BJ (cell line): ENCODE results near the gene COA1. TPM values are rescaled to one million over a fixed set of nuclear protein-coding genes. Genes with fewer than 3 reads are reported as not detected.

Source experiments
- CTCF ChIA-PET: fragments of 350-600 bp; formaldehyde crosslinking; extraction: SDS; loops from one replicate; lab custom pipeline; 2021; ENCODE audit warnings: antibody characterized with exemption, inconsistent platforms; lab: Yijun Ruan, JAX
- POLR2A ChIA-PET: fragments of 300-600 bp; sonication (Branson Sonifier 250); formaldehyde crosslinking; extraction: SDS; loops from one replicate; lab custom pipeline; 2021; ENCODE audit warnings: antibody characterized with exemption; lab: Charles Lee
- DNase-seq: peaks from one replicate; pipeline ENCODE4 v3.0.0-alpha.2; 2011; ENCODE audit warnings: low read depth
- H3K27me3 ChIP-seq: 2 replicates; pipeline ENCODE4 v1.6.0; 2011; ENCODE audit warnings: low read length; ENCODE audit not compliant: control insufficient read depth, insufficient read depth
- H3K36me3 ChIP-seq: 2 replicates; pipeline ENCODE4 v1.5.1; 2011; ENCODE audit warnings: low read length; ENCODE audit not compliant: control insufficient read depth, insufficient read depth
- H3K4me3 ChIP-seq: 2 replicates; pipeline ENCODE4 v1.5.1; 2011; ENCODE audit warnings: low read depth, mild to moderate bottlenecking, control low read depth, low read length
- polyA plus RNA-seq: library from polyadenylated mRNA; depleted of rRNA; stranded (reverse); fragments of >200 nt; gene quantifications from 2 replicates; pipeline ENCODE4 v1.2.3, GENCODE V29; 2011; rRNA removed
- TF ChIP-seq, protein P1 (sequence below): IDR thresholded peaks from 2 replicates; pipeline ENCODE4 v1.5.1; 2011; ENCODE audit warnings: low read depth, mild to moderate bottlenecking, control low read depth, inconsistent platforms, low read length, moderate library complexity; ENCODE audit not compliant: insufficient read depth

COA1 gene
- polyA plus RNA-seq, 1 experiment: 20.2 TPM

DNA sequence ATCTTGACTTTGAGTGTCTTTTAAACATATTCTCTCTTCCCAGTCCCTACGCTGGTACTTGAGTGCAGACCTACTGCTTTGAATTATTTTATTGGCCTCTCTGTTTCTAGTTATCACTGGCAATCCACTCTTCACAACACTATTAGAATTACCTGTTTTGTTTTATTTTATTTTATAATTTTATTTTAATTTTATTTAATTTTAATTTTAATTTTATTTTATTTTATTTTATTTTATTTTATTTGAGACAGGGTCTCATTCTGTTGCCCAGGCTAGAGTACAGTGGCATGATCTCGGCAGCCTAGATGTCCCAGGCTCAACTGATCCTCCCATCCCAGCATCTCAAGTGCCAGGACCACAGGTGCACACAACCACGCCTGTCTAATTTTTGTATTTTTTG lies 139.6 kb downstream of the COA1 start:
- ChIA-PET POLR2A (no interaction called here), CTCF (interaction anchor here (1.2 to 10.0 kb wide), 2 partner anchors 110 to 249 kb away, joined by 3 to 346 read pairs; no protein-coding TSS in a partner anchor)
- TF ChIP-seq, protein P1, sequence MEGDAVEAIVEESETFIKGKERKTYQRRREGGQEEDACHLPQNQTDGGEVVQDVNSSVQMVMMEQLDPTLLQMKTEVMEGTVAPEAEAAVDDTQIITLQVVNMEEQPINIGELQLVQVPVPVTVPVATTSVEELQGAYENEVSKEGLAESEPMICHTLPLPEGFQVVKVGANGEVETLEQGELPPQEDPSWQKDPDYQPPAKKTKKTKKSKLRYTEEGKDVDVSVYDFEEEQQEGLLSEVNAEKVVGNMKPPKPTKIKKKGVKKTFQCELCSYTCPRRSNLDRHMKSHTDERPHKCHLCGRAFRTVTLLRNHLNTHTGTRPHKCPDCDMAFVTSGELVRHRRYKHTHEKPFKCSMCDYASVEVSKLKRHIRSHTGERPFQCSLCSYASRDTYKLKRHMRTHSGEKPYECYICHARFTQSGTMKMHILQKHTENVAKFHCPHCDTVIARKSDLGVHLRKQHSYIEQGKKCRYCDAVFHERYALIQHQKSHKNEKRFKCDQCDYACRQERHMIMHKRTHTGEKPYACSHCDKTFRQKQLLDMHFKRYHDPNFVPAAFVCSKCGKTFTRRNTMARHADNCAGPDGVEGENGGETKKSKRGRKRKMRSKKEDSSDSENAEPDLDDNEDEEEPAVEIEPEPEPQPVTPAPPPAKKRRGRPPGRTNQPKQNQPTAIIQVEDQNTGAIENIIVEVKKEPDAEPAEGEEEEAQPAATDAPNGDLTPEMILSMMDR: no peak
- H3K27me3 ChIP-seq: no peaks in the 10 kb centered on the region
- H3K4me3 ChIP-seq: no peak overlapping the region
- no peaks in the 10 kb centered on the region for H3K36me3 ChIP-seq
- no peak for DNase-seq

Other genes starting within 250 kb of the COA1 start
- 12.3 and 26.5 TPM in 2 replicates for gene STK17A, start 146.4 kb downstream of the COA1 start, polyA plus RNA-seq
- 33.9 and 36.1 TPM in 2 replicates for gene BLVRA, start 29.2 kb upstream of the COA1 start, polyA plus RNA-seq
- 189 and 229 TPM in 2 replicates for gene MRPS24, start 140.0 kb upstream of the COA1 start, polyA plus RNA-seq
- 34.3 and 41.6 TPM in 2 replicates for gene URGCP, start 177.1 kb upstream of the COA1 start, polyA plus RNA-seq
- 24.3 and 27.6 TPM in 2 replicates for gene UBE2D4, start 196.9 kb upstream of the COA1 start, polyA plus RNA-seq